HFFc6 (cell line): ENCODE results near the gene TRIM41. TPM values are rescaled to one million over a fixed set of nuclear protein-coding genes. Genes with fewer than 3 reads are reported as not detected.
"Not testable (repeated sequence)": the region's sequence is repeated elsewhere in the genome, so short reads cannot be mapped to it uniquely, and the experiment has no call there.

ENCODE experiments used
- DNase-seq: peaks from one replicate; pipeline ENCODE4 v3.0.0-alpha.2; 2018
- H3K27ac Mint-ChIP-seq: 2 replicates; pipeline ENCODE4 v1.8.0; 2020; ENCODE audit warnings: mild to moderate bottlenecking, mixed read lengths
- H3K27me3 Mint-ChIP-seq: 2 replicates; pipeline ENCODE4 v1.8.0; 2021; ENCODE audit warnings: mild to moderate bottlenecking, moderate library complexity, mixed read lengths; ENCODE audit not compliant: insufficient read depth
- H3K36me3 Mint-ChIP-seq: 2 replicates; pipeline ENCODE4 v1.8.0; 2021; ENCODE audit warnings: low read depth, mixed read lengths
- H3K4me1 Mint-ChIP-seq: 2 replicates; pipeline ENCODE4 v1.8.0; 2020; ENCODE audit warnings: low read depth, mixed read lengths
- H3K4me3 Mint-ChIP-seq: 2 replicates; pipeline ENCODE4 v1.8.0; 2020; ENCODE audit warnings: mild to moderate bottlenecking, moderate library complexity, mixed read lengths
- H3K9me3 Mint-ChIP-seq: 2 replicates; pipeline ENCODE4 v1.8.0; 2020; ENCODE audit warnings: mild to moderate bottlenecking, mixed read lengths
- total RNA-seq, 6 experiments: library from RNA; stranded (reverse); fragmentation: NEBNext Ultra II Directional; extraction: Animal tissue kit (Norgen Biotek cat#: 25700); gene quantifications; 2 replicates in 1 of 6; 3 replicates in 5 of 6; pipeline ENCODE4 v1.2.3, GENCODE V29; 2021
- TF ChIP-seq, protein P1 (sequence below): fragments of 200-600 bp; sonication (generic); IDR thresholded peaks from 2 replicates; pipeline ENCODE4 v1.5.0; 2021; ENCODE audit warnings: antibody characterized with exemption, mild to moderate bottlenecking

Gene TRIM41
- total RNA-seq, 6 experiments from 2014 or later, result 20.3 to 24.0 (median 22.5) TPM

DNA sequence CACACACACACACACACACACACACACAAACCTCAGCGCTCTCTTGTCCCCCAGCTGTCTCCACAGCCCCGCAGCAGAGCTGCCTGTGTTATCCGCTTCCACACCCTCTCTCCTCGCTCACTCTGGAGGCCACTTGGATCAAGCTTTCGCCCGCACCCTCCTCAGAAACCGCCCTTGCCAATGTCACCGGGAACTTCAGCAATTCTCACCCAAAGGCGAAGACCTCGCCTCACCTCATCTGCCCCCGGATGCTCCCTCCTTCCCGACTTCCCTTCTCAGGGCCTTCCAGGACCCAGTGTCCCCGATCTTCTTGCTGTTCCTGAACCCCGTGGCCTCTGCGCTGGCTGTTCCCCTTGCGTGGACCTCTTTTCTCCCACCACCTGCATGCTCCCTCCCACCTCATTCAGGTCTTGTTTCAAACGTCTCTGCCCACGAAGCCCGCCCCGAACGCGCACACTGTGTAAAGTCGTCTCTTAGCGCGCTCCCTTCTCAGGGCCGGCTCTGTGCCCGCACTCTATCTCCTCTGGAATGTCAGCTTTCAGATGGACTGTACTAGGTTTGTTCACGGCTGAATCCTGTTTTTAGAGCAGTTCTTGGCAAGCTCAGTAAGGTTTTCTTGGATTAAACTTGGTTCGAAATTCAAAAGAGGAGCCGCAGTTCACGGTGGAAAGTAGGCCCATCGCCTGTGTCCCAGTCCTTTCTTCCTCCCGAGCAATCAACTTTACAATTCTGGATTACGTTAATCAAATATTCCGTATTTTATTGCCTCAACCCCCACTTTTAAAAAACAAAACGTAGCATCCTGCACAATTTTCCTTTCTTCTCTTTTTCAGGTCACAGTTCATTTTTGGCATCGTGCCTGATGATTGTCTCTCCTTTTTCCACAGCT, 17.1 kb upstream of the TRIM41 start:
- Mint-ChIP-seq H3K4me3 (peak overlapping the region; percentile 92), H3K4me1 (peaks cover 31% of the 10 kb centered on the region), H3K9me3 (no peaks in the 10 kb centered on the region; the same call in 1 of the 2 replicates), H3K27me3 (peaks cover 15% of the 10 kb centered on the region), H3K27ac (peak overlapping the region; percentile 90), H3K36me3 (no peaks in the 10 kb centered on the region)
- DNase-seq, result no peak
- TF ChIP-seq, protein P1, sequence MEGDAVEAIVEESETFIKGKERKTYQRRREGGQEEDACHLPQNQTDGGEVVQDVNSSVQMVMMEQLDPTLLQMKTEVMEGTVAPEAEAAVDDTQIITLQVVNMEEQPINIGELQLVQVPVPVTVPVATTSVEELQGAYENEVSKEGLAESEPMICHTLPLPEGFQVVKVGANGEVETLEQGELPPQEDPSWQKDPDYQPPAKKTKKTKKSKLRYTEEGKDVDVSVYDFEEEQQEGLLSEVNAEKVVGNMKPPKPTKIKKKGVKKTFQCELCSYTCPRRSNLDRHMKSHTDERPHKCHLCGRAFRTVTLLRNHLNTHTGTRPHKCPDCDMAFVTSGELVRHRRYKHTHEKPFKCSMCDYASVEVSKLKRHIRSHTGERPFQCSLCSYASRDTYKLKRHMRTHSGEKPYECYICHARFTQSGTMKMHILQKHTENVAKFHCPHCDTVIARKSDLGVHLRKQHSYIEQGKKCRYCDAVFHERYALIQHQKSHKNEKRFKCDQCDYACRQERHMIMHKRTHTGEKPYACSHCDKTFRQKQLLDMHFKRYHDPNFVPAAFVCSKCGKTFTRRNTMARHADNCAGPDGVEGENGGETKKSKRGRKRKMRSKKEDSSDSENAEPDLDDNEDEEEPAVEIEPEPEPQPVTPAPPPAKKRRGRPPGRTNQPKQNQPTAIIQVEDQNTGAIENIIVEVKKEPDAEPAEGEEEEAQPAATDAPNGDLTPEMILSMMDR, result no peak

DNA sequence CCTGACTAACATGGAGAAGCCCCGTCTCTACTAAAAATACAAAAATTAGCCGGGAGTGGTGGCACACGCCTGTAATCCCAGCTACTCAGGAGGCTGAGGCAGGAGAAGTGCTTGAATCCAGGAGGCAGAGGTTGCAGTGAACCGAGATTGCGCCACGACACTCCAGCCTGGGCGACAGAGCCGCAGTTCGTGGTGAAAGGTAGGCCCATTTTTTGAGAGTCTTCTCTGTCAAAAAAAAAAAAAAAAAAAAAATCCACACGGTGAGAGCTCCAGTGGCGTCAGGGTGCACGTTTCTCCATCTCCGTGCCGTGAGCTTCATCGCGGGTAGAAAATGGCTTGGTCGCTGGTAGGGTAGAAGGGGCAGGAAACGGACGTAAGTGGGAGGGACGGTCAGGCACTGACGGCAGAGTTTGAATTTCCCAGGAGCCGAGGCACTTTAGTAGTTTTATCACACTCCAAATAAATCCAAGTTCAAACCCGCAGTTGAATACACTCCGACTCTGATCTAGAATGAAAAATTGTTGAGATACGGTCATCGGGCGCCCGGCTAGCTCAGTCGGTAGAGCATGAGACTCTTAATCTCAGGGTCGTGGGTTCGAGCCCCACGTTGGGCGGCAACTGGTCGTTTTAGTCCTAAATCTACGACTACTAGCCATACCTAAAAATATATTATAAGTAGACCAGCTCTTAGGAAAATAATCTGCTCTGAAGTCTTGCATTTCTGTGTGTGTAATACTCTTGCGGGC, 15.7 kb upstream of the TRIM41 start:
- H3K36me3 Mint-ChIP-seq, result no peaks in the 10 kb centered on the region
- peaks cover 31% of the 10 kb centered on the region for H3K4me1 Mint-ChIP-seq
- peak overlapping the region; percentile 90 for H3K27ac Mint-ChIP-seq
- H3K9me3 Mint-ChIP-seq, result no peaks in the 10 kb centered on the region; the same call in 1 of the 2 replicates
- peaks cover 15% of the 10 kb centered on the region for H3K27me3 Mint-ChIP-seq
- DNase-seq, result peak; percentile 92
- H3K4me3 Mint-ChIP-seq, result peak overlapping the region; percentile 92
- TF ChIP-seq, protein P1, result no peak

DNA sequence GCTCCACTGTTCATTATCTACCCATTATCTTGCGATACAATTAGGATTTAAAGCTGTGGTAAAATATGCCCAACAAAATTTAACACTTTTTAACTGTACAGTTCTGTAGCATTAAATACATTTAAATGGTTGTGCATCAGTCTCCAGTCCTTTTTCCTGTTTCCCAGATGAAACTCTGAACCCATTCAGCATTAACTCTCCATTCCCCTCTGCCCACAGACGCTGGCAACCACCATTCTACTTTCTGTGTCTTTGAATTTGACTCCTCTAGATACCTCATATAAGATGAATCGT, 15.2 kb upstream of the TRIM41 start:
- H3K4me3 Mint-ChIP-seq, result peak overlapping the region; percentile 92
- H3K4me1 Mint-ChIP-seq, result peaks cover 31% of the 10 kb centered on the region
- peak overlapping the region; percentile 90; the same call in 1 of the 2 replicates for H3K27ac Mint-ChIP-seq
- H3K27me3 Mint-ChIP-seq, result peaks cover 16% of the 10 kb centered on the region
- TF ChIP-seq, protein P1, result no peak
- no peaks in the 10 kb centered on the region; the same call in 1 of the 2 replicates for H3K9me3 Mint-ChIP-seq
- no peaks in the 10 kb centered on the region for H3K36me3 Mint-ChIP-seq
- no peak for DNase-seq

DNA sequence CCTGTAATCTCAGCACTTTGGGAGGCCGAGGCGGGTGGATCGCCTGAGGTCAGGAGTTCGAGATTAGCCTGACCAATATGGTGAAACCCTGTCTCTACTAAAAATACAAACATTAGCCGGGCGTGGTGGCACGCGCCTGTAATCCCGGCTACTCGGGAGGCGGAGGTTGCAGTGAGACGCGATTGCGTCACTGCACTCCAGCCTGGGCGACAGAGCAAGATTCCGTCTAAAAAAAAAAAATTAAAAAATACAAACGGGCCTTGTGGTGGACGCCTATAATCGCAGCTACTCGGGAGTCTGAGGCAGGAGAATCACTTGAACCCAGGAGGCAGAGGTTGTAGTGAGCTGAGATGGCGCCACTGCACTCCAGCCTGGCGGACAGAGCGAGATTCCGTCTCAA, 14.1 kb upstream of the TRIM41 start:
- not testable (repeated sequence) for H3K9me3 Mint-ChIP-seq, H3K4me3 Mint-ChIP-seq, H3K27ac Mint-ChIP-seq, H3K36me3 Mint-ChIP-seq, DNase-seq
- Mint-ChIP-seq H3K27me3 (peaks cover 23% of the 10 kb centered on the region), H3K4me1 (peaks cover 27% of the 10 kb centered on the region)

DNA sequence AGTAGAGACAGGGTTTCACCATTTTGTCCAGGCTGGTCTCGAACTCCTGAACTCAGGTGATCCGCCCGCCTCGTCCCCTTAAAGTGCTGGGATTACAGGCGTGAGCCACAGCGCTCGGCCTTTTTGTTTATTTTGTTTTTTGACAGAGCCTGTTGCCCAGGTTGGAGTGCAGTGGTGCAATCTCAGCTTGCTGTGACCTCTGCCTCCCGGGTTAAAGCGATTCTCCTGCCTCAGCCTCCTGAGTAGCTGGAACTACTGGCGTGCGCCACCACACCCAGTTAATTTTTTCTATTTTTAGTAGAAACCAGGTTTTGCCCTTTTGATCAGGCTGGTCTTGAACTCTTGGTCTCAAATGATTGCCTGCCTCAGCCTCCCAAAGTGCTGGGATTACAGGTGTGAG, 12.9 kb upstream of the TRIM41 start:
- H3K36me3 Mint-ChIP-seq, H3K9me3 Mint-ChIP-seq: not testable (repeated sequence)
- peaks cover 27% of the 10 kb centered on the region for H3K4me1 Mint-ChIP-seq

DNA sequence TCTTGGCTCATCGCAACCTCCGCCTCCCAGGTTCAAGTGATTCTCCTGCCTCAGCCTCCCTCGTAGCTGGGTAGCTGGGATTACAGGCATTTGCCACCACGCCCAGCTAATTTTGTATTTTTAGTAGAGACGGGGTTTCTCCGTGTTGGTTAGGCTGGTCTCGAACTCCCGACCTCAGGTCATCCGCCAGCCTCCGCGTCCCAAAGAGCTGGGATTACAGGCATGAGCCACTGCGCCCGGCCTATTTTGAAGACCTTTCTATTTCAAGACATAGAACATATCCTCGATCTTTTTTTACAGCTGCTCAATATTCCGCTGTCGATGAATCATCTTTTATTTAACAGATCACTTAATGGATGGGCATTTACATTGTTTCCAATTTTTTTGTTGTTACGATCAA, 12.4 kb upstream of the TRIM41 start:
- DNase-seq, H3K27ac Mint-ChIP-seq, H3K9me3 Mint-ChIP-seq, H3K36me3 Mint-ChIP-seq, H3K4me3 Mint-ChIP-seq: not testable (repeated sequence)
- peaks cover 22% of the 10 kb centered on the region for H3K27me3 Mint-ChIP-seq
- H3K4me1 Mint-ChIP-seq, result peaks cover 24% of the 10 kb centered on the region

More for the DNA sequence above, 12.9 kb upstream of the TRIM41 start:
- H3K27ac Mint-ChIP-seq, DNase-seq, H3K4me3 Mint-ChIP-seq: not testable (repeated sequence)
- peaks cover 23% of the 10 kb centered on the region for H3K27me3 Mint-ChIP-seq

DNA sequence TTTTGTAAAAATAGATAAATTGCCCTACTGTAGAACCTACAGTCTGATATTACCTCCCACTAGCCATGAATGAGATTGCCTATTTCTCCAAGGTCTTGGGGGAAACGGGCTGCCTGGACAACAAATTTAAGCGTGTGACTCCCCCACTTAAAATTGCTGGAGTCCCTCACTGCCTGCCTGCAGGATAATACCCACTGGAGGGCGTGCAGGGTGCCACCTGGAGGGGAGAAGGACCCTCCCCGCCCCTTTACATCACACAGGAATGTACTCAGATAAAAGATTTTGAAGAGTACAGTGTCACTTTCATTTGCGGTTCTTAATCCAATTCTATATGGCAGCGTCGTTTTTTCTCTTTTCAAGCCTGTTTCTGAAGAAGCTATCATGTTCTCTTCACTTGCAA, 11.9 kb upstream of the TRIM41 start:
- DNase-seq, result no peak
- Mint-ChIP-seq H3K27ac (no peak overlapping the region), H3K27me3 (peaks cover 20% of the 10 kb centered on the region), H3K9me3 (no peaks in the 10 kb centered on the region; the same call in 1 of the 2 replicates), H3K36me3 (no peaks in the 10 kb centered on the region), H3K4me1 (peaks cover 21% of the 10 kb centered on the region), H3K4me3 (no peak overlapping the region)
- TF ChIP-seq, protein P1, result no peak; the same call in 1 of the 2 replicates
